GM19193 (cell line): Measurements from ENCODE around the gene ZFHX3.

Source experiments
- POLR2A ChIP-seq: IDR thresholded peaks from 4 replicates; pipeline ENCODE4 v1.6.1; 2011; ENCODE audit not compliant: insufficient read depth, insufficient read length; ENCODE audit errors: extremely low read depth

ZFHX3 gene

DNA sequence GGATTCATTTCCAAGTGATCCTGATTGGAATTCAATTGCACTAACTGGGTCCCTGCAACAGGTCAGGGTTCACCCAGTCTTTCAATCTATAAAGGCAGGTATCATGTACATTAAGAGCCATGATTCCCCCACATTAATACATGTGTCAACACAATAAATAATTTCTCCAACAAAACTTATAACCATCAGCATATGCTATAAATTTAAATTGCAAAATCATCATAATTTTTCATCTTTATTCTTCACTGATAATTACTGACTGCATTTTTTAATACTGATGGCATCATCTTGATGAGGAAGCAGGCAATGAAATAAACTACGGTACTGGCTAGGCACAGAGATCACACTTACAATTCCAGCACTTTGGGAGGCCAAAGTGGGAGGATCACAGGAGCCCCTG is 59.4 kb downstream of the ZFHX3 start:
- no peak for TF ChIP-seq POLR2A

DNA sequence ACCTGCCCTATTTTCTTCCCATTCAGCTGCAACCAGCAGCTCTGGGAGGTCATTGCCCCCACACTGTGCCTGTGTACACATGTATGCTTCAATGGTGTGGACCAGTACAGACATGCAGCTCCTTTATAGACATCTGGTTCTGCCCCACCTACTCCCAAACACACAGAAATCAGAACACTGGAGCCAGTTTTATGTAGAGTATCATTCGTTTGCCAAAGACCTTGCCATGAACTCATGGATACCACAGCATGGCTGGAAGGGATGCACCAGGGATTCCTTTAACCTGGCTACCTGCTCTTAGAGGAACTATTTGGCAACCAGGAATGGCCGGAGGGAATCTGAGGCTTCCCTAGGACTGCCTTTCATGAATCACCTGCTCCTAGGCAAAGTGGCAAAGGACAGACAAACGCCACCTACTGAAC is 60.4 kb downstream of the ZFHX3 start:
- no peak for TF ChIP-seq POLR2A

DNA sequence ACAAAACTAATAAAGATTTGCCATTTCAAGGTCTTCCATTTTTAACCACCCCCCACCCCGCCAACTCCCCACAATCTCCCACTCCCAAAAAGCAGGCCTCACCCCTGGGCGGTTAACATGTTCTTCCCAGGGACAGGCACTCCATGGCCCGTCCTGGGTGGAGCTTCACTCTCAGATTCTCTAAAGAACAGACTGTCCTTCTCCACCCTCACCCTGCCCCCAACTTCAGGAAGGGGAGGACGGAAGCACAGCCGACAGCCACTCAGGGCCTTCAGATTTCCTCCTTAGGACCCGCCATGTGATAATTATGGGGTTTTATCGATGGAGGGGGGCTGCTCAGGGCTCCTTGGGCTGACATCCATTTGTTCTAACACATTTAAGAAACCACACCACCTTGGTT is 61.9 kb downstream of the ZFHX3 start:
- TF ChIP-seq POLR2A, result no peak

DNA sequence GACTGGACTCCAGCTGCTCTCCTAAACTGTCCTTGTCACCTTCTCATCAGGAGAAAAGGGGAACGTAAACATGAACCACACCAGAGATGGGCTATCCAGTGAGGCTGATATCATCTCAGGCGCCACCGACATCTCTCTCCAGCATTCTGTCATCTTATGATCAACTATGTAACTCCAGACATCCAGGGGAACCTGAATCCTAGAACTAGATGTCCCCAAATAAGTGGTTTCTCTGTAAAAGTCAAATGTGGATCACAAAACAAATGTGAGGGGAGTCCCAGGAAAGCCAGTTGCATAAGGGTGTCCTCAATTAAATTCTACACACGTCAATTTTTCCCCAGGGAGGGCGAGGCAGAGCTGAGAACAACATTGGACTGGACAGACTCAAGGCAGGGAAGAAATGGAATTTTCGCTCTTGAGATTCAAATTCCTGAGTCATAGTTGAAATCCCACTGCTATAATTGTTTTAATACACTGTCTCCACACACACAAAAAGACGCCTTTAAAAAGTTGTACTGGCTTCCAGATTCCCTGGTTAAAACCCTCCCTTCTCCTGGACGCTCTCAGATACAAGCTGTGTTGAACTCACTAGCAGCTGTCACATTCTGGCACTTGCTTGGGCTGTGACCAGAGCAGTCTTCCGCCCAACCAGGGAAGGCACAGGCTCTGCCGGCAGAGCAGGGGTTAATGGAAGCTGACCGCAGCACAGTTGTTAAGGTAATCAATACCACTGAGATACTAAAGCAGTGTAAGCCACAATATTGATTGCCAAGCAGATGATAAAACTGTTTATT is 62.6 kb downstream of the ZFHX3 start:
- no peak for TF ChIP-seq POLR2A

- TF ChIP-seq POLR2A, result no peak
Measured at GRCh38 chr16:72983728-72984350, 64.1 kb downstream of the ZFHX3 start.

- TF ChIP-seq POLR2A, result no peak
Measured at GRCh38 chr16:72983241-72983640, 64.7 kb downstream of the ZFHX3 start.

DNA sequence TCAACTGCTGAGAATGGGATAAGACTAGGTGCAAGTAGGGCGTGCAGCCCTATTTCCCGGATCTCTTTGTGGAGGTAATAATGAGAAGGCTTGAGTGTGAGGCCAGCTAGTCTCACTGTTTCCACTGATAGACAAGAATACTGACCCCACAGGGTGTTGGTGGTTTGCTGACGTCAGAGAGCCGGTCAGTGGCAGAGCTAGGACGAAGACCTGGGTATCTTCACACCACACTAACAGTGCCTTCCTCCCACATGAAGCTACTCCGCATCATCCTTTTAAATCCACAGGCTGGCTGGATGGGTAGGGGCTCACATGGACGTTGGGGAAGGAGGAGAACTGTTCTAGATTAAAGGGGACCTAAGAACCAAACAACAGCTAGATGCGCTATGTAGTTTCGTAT is 68.0 kb downstream of the ZFHX3 start:
- no peak for TF ChIP-seq POLR2A

DNA sequence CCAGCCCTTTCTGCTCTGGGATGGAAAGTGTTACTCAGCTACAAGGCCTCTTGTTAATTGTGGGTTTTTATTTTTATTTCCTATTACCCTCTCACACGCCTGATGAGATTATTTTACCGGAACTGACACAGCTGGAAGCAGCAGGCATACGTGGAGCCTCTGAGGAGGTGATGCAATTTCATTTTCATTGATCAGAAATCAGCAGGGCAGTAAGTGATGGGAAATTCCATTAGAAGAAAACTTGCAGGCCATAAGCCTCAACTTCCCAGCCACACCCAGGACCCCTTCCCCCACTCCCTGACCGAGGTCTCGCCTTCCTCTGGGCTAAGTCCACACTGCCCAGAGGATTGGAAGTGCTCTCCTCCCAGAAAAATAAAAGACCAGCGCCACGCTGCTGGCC is 69.7 kb downstream of the ZFHX3 start:
- TF ChIP-seq POLR2A, result no peak

GRCh38 chr16:72977127-72977526 is 70.8 kb downstream of the ZFHX3 start:
- no peak for TF ChIP-seq POLR2A

DNA sequence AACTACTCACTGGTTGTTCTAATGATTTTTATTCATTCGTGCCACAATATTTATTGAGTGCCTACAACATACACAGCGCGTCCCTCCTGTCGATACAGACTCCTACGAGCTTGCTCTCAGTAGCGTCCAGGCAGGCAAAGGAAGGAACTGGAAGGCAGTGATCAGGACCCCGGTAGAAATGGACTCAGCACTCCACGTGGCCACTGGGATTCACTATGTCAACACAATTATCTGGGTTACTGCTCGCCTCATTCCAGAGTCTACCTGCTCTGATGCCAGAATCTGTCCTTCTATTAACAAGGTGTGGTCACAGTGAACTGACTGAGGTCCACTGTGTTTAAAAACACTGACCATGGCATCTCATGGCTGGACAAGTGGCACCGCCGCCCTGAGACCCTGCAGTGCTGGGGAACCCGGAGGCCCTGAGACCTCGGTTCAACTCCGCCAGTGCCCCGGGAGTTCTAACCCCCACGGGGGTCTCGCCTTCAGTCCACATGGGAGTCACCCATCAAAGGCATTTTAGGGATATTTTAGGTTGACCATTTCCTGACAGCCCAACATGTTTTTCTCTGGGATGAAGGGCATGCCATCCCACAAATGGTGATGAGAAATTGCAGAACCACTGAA is 71.4 kb downstream of the ZFHX3 start:
- no peak for TF ChIP-seq POLR2A

GRCh38 chr16:72975809-72976437 is 72.0 kb downstream of the ZFHX3 start:
- no peak for TF ChIP-seq POLR2A

- no peak for TF ChIP-seq POLR2A
Measured at GRCh38 chr16:72974142-72974769, 73.7 kb downstream of the ZFHX3 start.

DNA sequence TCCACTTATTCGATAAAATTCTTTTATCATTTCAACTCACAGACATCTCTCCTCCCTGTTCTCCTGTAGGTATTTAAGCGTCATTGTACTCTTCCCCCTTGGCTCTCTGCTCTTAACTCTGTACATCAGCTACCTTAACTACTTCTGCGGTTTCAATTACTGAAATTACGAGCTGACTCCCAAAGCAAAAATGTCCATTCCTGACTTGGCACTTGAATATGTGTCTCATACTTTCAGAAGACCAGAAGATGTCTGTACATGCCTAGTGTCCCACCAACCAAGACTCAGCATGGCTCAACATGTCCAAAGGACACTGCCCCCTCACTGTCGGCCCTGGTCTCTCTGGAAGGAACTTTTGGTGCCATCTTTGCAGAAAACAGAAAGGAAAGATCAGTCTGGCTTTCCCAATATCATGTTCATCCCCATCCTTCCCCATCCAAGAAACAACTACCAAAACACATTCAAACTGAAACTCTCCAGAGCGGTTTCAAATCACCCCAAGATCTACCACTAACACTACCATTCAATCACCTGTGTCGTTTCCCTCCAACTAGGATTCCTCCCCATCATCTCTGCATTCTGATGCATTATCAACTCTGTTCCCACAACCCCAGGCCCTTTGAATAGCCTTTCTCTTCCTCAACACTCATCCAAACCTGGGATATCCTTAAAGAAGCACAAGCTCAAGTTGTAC is 74.9 kb downstream of the ZFHX3 start:
- no peak for TF ChIP-seq POLR2A

- no peak for TF ChIP-seq POLR2A
Measured at GRCh38 chr16:72971370-72971769, 76.6 kb downstream of the ZFHX3 start.
